GM23338 (cell line): ENCODE measurements around the gene UGT1A7. TPM values are rescaled to one million over a fixed set of nuclear protein-coding genes. Genes with fewer than 3 reads are reported as not detected.
"Not testable (repeated sequence)": the region's sequence is repeated elsewhere in the genome, so short reads cannot be mapped to it uniquely, and the experiment has no call there.

Experiments
- ATAC-seq: fragments of 200-7000 bp; cut with Tn5 transposase; 3 replicates; pipeline ENCODE4 v1.9.1; 2020
- DNase-seq: peaks from one replicate; pipeline ENCODE4 v3.0.0-alpha.2; 2015; ENCODE audit warnings: low spot score
- H2AFZ ChIP-seq: fragments of 200-600 bp; sonication (generic); 2 replicates; pipeline ENCODE4 v1.8.0; 2016; ENCODE audit warnings: antibody characterized with exemption, mild to moderate bottlenecking, moderate library complexity
- H3F3A ChIP-seq: fragments of 200-600 bp; sonication (generic); replicated peaks from 2 replicates; pipeline ENCODE4 v1.8.0; 2017; ENCODE audit warnings: antibody characterized with exemption, mixed run types, low read depth
- H3K27ac ChIP-seq: fragments of 200-600 bp; sonication (generic); 2 replicates; pipeline ENCODE4 v1.6.1; 2016; ENCODE audit warnings: low read depth
- H3K27me3 ChIP-seq: fragments of 200-600 bp; sonication (generic); 2 replicates; pipeline ENCODE4 v1.8.0; 2016; ENCODE audit warnings: mild to moderate bottlenecking, mixed run types, moderate library complexity; ENCODE audit not compliant: insufficient read depth
- H3K36me3 ChIP-seq: fragments of 200-600 bp; sonication (generic); 2 replicates; pipeline ENCODE4 v1.8.0; 2016; ENCODE audit warnings: mild to moderate bottlenecking; ENCODE audit not compliant: insufficient read depth
- H3K4me1 ChIP-seq: fragments of 200-600 bp; sonication (generic); 2 replicates; pipeline ENCODE4 v1.8.0; 2016; ENCODE audit warnings: mild to moderate bottlenecking, moderate library complexity; ENCODE audit not compliant: insufficient read depth
- H3K4me2 ChIP-seq: fragments of 200-600 bp; sonication (generic); 2 replicates; pipeline ENCODE4 v1.7.1; 2017; ENCODE audit warnings: mixed run types
- H3K4me3 ChIP-seq: fragments of 200-600 bp; sonication (generic); 2 replicates; pipeline ENCODE4 v1.6.1; 2016; ENCODE audit warnings: mixed run types
- H3K79me2 ChIP-seq: fragments of 200-600 bp; sonication (generic); replicated peaks from 2 replicates; pipeline ENCODE4 v1.8.0; 2017; ENCODE audit warnings: mild to moderate bottlenecking; ENCODE audit not compliant: insufficient read depth
- H3K9me2 ChIP-seq: fragments of 200-600 bp; sonication (generic); 2 replicates; pipeline ENCODE4 v1.8.0; 2017; ENCODE audit not compliant: insufficient read depth
- H4K20me1 ChIP-seq: fragments of 200-600 bp; sonication (generic); replicated peaks from 2 replicates; pipeline ENCODE4 v1.8.0; 2017; ENCODE audit warnings: mild to moderate bottlenecking; ENCODE audit not compliant: insufficient read depth
- H3K27ac Mint-ChIP-seq: 2 replicates; pipeline ENCODE4 v1.8.0; 2020; ENCODE audit warnings: inconsistent platforms, mild to moderate bottlenecking, moderate library complexity, mixed read lengths
- H3K27me3 Mint-ChIP-seq: 3 replicates; pipeline ENCODE4 v1.8.0; 2022; ENCODE audit warnings: low read depth, mild to moderate bottlenecking, moderate library complexity, mixed read lengths, inconsistent platforms; ENCODE audit not compliant: insufficient read depth, poor library complexity
- H3K36me3 Mint-ChIP-seq: 3 replicates; pipeline ENCODE4 v1.8.0; 2021; ENCODE audit warnings: low read depth, mild to moderate bottlenecking, inconsistent platforms, moderate library complexity, mixed read lengths
- H3K4me1 Mint-ChIP-seq: 3 replicates; pipeline ENCODE4 v1.8.0; 2020; ENCODE audit warnings: mild to moderate bottlenecking, inconsistent platforms, mixed read lengths
- H3K4me3 Mint-ChIP-seq: 3 replicates; pipeline ENCODE4 v1.8.0; 2021; ENCODE audit warnings: moderate library complexity, mild to moderate bottlenecking, inconsistent platforms, mixed read lengths
- H3K9me3 Mint-ChIP-seq: 3 replicates; pipeline ENCODE4 v1.8.0; 2020; ENCODE audit warnings: moderate library complexity, mild to moderate bottlenecking, inconsistent platforms, mixed read lengths
- CREB1 ChIP-seq: fragments of 250-450 bp; sonication (Bioruptor Pico); IDR thresholded peaks from 2 replicates; pipeline ENCODE4 v1.5.0; 2020; ENCODE audit warnings: low read depth, mild to moderate bottlenecking, moderate library complexity
- CTCF ChIP-seq, 2 experiments: fragments of 200-600 bp in 1 of 2; sonication (generic) in 1 of 2; conservative IDR thresholded peaks; 2 replicates each; pipeline versions ENCODE4 v1.5.1 to v1.6.1; 2016 to 2017; ENCODE audit warnings: antibody characterized with exemption in 2 of 2, low read depth in 2 of 2, mild to moderate bottlenecking in 2 of 2, moderate library complexity in 1 of 2
- EZH2 ChIP-seq: fragments of 200-600 bp; sonication (generic); IDR thresholded peaks from one replicate; pipeline ENCODE4 v1.8.0; 2017; ENCODE audit warnings: antibody characterized with exemption, mild to moderate bottlenecking, low read depth; ENCODE audit not compliant: unreplicated experiment
- JUNB ChIP-seq: IDR thresholded peaks from one replicate; pipeline ENCODE4 v1.6.1; 2016; ENCODE audit warnings: antibody characterized with exemption; ENCODE audit not compliant: unreplicated experiment
- NANOG ChIP-seq: IDR thresholded peaks from 2 replicates; pipeline ENCODE4 v1.6.1; 2016; ENCODE audit warnings: antibody characterized with exemption, borderline replicate concordance
- POLR2AphosphoS5 ChIP-seq: IDR thresholded peaks from 2 replicates; pipeline ENCODE4 v1.6.1; 2016; ENCODE audit warnings: antibody characterized with exemption, low read depth
- ZNF331 ChIP-seq: fragments of 250-450 bp; sonication (Bioruptor Pico); IDR thresholded peaks from 2 replicates; pipeline ENCODE4 v1.5.0; 2020; ENCODE audit warnings: low read depth, mild to moderate bottlenecking, moderate library complexity
- polyA plus RNA-seq: library from polyadenylated mRNA; unstranded; fragments of >200 nt; fragmentation: Nextera tagmentation; extraction: Ambion mirVana; gene quantifications from 2 replicates; pipeline ENCODE4 v1.2.1, GENCODE V29; 2016
- total RNA-seq: library from RNA; depleted of rRNA; stranded (reverse); fragments of >200 nt; shearing (Covaris generic); gene quantifications from 2 replicates; pipeline ENCODE4 v1.2.3, GENCODE V29; 2014
- TF ChIP-seq, protein P1 (sequence below): IDR thresholded peaks from one replicate; pipeline ENCODE4 v1.6.1; 2018; ENCODE audit warnings: antibody characterized with exemption; ENCODE audit not compliant: unreplicated experiment

The UGT1A7 gene
- total and polyA plus RNA-seq, 2 experiments from 2014 or later = not detected

GRCh38 chr2:233728723-233729301, 47.1 kb downstream of the UGT1A7 start, which contains the start of gene UGT1A3 (continued):
- TF ChIP-seq, protein P1, sequence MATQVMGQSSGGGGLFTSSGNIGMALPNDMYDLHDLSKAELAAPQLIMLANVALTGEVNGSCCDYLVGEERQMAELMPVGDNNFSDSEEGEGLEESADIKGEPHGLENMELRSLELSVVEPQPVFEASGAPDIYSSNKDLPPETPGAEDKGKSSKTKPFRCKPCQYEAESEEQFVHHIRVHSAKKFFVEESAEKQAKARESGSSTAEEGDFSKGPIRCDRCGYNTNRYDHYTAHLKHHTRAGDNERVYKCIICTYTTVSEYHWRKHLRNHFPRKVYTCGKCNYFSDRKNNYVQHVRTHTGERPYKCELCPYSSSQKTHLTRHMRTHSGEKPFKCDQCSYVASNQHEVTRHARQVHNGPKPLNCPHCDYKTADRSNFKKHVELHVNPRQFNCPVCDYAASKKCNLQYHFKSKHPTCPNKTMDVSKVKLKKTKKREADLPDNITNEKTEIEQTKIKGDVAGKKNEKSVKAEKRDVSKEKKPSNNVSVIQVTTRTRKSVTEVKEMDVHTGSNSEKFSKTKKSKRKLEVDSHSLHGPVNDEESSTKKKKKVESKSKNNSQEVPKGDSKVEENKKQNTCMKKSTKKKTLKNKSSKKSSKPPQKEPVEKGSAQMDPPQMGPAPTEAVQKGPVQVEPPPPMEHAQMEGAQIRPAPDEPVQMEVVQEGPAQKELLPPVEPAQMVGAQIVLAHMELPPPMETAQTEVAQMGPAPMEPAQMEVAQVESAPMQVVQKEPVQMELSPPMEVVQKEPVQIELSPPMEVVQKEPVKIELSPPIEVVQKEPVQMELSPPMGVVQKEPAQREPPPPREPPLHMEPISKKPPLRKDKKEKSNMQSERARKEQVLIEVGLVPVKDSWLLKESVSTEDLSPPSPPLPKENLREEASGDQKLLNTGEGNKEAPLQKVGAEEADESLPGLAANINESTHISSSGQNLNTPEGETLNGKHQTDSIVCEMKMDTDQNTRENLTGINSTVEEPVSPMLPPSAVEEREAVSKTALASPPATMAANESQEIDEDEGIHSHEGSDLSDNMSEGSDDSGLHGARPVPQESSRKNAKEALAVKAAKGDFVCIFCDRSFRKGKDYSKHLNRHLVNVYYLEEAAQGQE = no peak
- TF ChIP-seq CREB1 (CRISPR knock-in tag) (no peak), EZH2 (no peak), JUNB (no peak), NANOG (no peak)

DNA sequence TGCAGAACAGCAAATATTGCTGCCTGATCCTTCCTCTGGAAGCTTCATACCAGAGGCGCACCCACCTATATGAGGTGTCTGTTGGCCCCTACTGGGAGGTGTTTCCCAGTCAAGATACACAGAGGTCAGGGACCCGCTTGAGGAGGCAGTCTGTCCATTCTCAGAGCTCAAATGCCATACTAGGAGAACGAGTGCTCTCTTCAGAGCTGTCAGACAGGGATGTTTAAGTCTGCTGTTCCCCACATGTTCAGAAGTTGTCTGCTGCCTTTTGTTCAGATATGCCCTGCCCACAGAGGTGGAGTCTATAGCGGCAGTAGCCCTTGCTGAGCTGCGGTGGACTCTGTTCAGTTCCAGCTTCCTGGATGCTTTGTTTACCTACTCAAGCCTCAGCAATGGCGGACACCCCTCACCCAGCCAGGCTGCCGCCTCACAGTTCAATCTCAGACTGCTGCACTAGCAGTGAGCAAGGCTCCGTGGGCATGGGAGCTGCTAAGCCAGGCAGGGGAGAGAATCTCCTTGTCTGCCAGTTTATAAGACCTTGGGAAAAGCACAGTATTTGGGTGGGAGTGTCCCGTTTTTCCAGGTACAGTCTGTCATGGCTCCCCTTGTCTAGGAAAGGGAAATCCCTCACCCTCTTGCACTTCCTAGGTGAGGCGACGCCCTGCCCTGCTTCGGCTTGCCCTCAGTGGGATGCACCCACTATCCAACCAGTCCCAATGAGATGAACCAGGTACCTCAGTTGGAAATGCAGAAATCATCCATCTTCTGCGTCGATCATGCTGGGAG, 55.4 kb downstream of the UGT1A7 start:
- H3K36me3 ChIP-seq, H3K27me3 ChIP-seq, ATAC-seq, H3K9me2 ChIP-seq, H3F3A ChIP-seq, H3K4me1 Mint-ChIP-seq, H2AFZ ChIP-seq, H4K20me1 ChIP-seq, H3K79me2 ChIP-seq, H3K4me3 Mint-ChIP-seq, H3K4me1 ChIP-seq, H3K27ac ChIP-seq, H3K36me3 Mint-ChIP-seq, H3K4me3 ChIP-seq, H3K27ac Mint-ChIP-seq, H3K4me2 ChIP-seq, H3K27me3 Mint-ChIP-seq, DNase-seq: not testable (repeated sequence)
- H3K9me3 Mint-ChIP-seq = peaks cover 32% of the 10 kb centered on the region

DNA sequence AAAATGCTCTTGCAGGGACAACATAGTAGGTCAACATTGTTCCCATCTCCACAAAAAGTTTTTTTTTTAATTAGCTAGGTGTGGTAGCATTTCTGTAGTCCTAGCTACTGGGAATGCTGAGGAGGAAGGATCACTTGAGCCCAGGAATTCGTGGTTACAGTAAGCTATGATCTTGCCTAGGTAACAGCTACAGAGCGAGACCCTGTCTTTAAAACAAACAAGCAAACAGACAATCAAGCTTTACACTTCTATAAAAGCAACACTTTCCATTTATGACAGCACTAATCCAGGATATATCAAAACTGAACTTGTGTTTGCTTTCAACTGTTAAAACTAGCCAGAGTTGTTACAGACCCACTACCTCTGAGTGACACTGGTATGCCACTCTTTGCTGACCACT, 59.2 kb downstream of the UGT1A7 start:
- Histone ChIP-seq H2AFZ (no peak overlapping the region), H3K4me3 (no peak overlapping the region), H4K20me1 (no peaks in the 10 kb centered on the region), H3K4me1 (no peaks in the 10 kb centered on the region), H3K27ac (no peak overlapping the region), H3K4me2 (no peak overlapping the region), H3K27me3 (no peaks in the 10 kb centered on the region), H3F3A (no peaks in the 10 kb centered on the region), H3K36me3 (no peaks in the 10 kb centered on the region), H3K9me2 (peaks cover 4% of the 10 kb centered on the region; the same call in 1 of the 2 replicates), H3K79me2 (no peaks in the 10 kb centered on the region)
- Mint-ChIP-seq H3K4me3 (no peak overlapping the region), H3K4me1 (no peaks in the 10 kb centered on the region), H3K36me3 (peaks cover 6% of the 10 kb centered on the region; the same call in 1 of the 3 replicates), H3K27me3 (peaks cover 4% of the 10 kb centered on the region), H3K27ac (no peak overlapping the region), H3K9me3 (peaks cover 37% of the 10 kb centered on the region)
- no peak for TF ChIP-seq CREB1 (CRISPR knock-in tag)
- no peak for TF ChIP-seq NANOG
- TF ChIP-seq ZNF331 (CRISPR knock-in tag) = no peak
- TF ChIP-seq CTCF (conservative IDR thresholded peaks at IDR 0.05; ENCODE audit: low read depth in 2 of 2) = no peak
- TF ChIP-seq, protein P1 = no peak
- TF ChIP-seq JUNB = no peak
- TF ChIP-seq POLR2AphosphoS5 = no peak
- ATAC-seq (no peak), DNase-seq (no peak)
